ENCODE measurements around the gene TSPAN14. TPM values are rescaled to one million over a fixed set of nuclear protein-coding genes. Genes with fewer than 3 reads are reported as not detected.

TSPAN14 gene
- total and polyA plus RNA-seq, 2 of the 8 experiments (the other 6 are each of a cell fraction or from before 2014, with no cell fraction given), result 47.4 to 57.8 TPM

DNA sequence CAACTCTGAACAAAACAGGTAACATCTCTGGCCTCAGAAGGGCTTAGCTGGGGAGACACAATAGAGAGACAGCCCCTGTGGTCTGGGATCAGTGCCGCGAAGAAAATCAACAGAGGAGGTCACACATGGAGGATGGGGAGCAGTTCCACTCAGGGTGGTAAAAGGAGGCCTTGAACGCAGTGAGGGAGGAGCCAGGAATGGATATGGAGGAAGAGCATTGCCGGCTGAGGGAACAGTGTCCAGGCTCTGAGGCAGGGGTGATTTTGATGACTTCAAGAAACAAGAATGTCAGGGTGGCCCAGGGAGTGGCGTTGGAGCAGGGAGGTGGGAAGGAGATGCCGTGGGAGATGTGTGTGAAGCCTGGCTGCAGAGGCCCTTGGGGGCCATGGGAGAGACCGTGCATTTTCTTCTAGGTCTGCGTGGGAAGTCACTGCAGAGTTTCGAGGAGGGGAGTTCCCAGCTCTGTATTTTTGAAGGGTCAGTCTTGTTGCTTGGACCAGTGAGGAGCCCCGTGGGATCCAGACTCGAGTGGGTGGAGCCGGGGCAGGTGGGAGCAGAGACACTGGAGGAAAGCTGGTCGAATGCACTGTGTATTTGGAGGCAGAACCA, 47.9 kb downstream of the TSPAN14 start:
- Histone ChIP-seq H2BK5ac (ENCODE audit: low read depth, low read length) (no peak overlapping the region), H3K56ac (replicated peaks; ENCODE audit: insufficient read length, low read depth, low read length) (no peak overlapping the region), H3K36me3 (ENCODE audit: control insufficient read depth in 2 of 4, insufficient read depth in 4 of 4, low read length in 3 of 4) (no peaks in the 10 kb centered on the region), H3K23me2 (ENCODE audit: low read depth, low read length) (no peaks in the 10 kb centered on the region; the same call in 1 of the 2 replicates), H2BK12ac (ENCODE audit: low read depth, low read length) (no peak overlapping the region), H2AK5ac (ENCODE audit: low read depth, low read length) (no peak overlapping the region), H2AFZ (ENCODE audit: low read length) (no peak overlapping the region), H3K9me3 (ENCODE audit: insufficient read depth in 2 of 2, low read depth in 1 of 2, low read length in 1 of 2) (no peaks in the 10 kb centered on the region), H3K23ac (ENCODE audit: insufficient read length) (no peak overlapping the region), H3K79me1 (ENCODE audit: low read depth, low read length) (peaks cover 21% of the 10 kb centered on the region), H3K4me3 (ENCODE audit: extremely low read depth in 1 of 4, insufficient read depth in 2 of 4, low read depth in 3 of 4, low read length in 4 of 4) (no peak overlapping the region), H3K27ac (ENCODE audit: low read depth, low read length) (no peak overlapping the region), H3K4ac (replicated peaks; ENCODE audit: insufficient read length, low read depth, low read length) (no peak overlapping the region), H4K20me1 (replicated peaks in 1 of 2; ENCODE audit: control insufficient read depth in 1 of 2, insufficient read depth in 2 of 2, low read length in 2 of 2) (peaks cover 26 to 32% of the 10 kb centered on the region in 2 experiments), H3K4me2 (ENCODE audit: insufficient read depth in 1 of 2, low read depth in 2 of 2, low read length in 2 of 2) (no peak overlapping the region), H3K27me3 (replicated peaks in 1 of 4; ENCODE audit: control insufficient read depth in 3 of 4, extremely low read depth in 1 of 4, insufficient read depth in 3 of 4, low read length in 3 of 4) (no peaks in the 10 kb centered on the region), H4K91ac (replicated peaks; ENCODE audit: insufficient read length, low read length) (no peak overlapping the region), H3K4me1 (replicated peaks in 1 of 4; ENCODE audit: control insufficient read depth in 3 of 4, insufficient read depth in 4 of 4, low read length in 3 of 4) (peaks cover 9 to 41% (median 19%) of the 10 kb centered on the region in 4 experiments), H3K9ac (replicated peaks in 1 of 4; ENCODE audit: extremely low read depth in 1 of 4, low read depth in 3 of 4, low read length in 3 of 4) (no peak overlapping the region), H3K79me2 (ENCODE audit: control insufficient read depth in 1 of 2, insufficient read depth in 2 of 2, low read length in 2 of 2) (peaks cover 0 to 61% of the 10 kb centered on the region in 2 experiments; a peak in 2 of 4 replicates), H4K8ac (ENCODE audit: extremely low read depth, insufficient read depth, low read length) (no peak overlapping the region), H2BK120ac (replicated peaks; ENCODE audit: low read depth, low read length) (no peak overlapping the region), H2BK15ac (ENCODE audit: low read length) (no peak overlapping the region), H4K5ac (ENCODE audit: insufficient read length, low read depth, low read length) (no peak overlapping the region), H3K14ac (ENCODE audit: insufficient read length) (no peak overlapping the region), H2BK20ac (ENCODE audit: low read length) (no peak overlapping the region), H3K18ac (ENCODE audit: extremely low read depth, low read length) (no peak overlapping the region)
- FAIRE-seq (no peak), DNase-seq (ENCODE audit: low read depth in 1 of 2, low spot score in 2 of 2) (no peak)
- TF ChIP-seq GABPA (IDR thresholded peaks at IDR 0.05; ENCODE audit: borderline replicate concordance, insufficient read depth, low read length) (no peak), CEBPB (IDR thresholded peaks at IDR 0.05; ENCODE audit: low read depth, low read length) (no peak), FOSL1 (IDR thresholded peaks at IDR 0.05; ENCODE audit: insufficient read depth, low read depth, low read length) (no peak), PHF8 (conservative IDR thresholded peaks at IDR 0.05; ENCODE audit: low read depth, low read length) (no peak), KDM4A (IDR thresholded peaks at IDR 0.05; ENCODE audit: low read depth, low read length, severe bottlenecking) (no peak), HDAC2 (IDR thresholded peaks at IDR 0.05; ENCODE audit: borderline replicate concordance in 1 of 2, low read depth in 2 of 2, low read length in 2 of 2) (no peak), EZH2 (IDR thresholded peaks at IDR 0.05; ENCODE audit: low read depth, low read length, severe bottlenecking) (no peak), BCL11A (IDR thresholded peaks at IDR 0.05; ENCODE audit: low read depth in 2 of 2, low read length in 2 of 2) (no peak), CBX8 (IDR thresholded peaks at IDR 0.05; ENCODE audit: borderline replicate concordance, low read depth, low read length) (no peak), TBP (IDR thresholded peaks at IDR 0.05; ENCODE audit: low read depth, low read length) (no peak), SAP30 (IDR thresholded peaks at IDR 0.05; ENCODE audit: insufficient read depth, insufficient replicate concordance, low read length) (no peak)
- TF ChIP-seq, protein P1, sequence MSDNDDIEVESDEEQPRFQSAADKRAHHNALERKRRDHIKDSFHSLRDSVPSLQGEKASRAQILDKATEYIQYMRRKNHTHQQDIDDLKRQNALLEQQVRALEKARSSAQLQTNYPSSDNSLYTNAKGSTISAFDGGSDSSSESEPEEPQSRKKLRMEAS (IDR thresholded peaks at IDR 0.05), result no peak
- ChIA-PET POLR2A (ENCODE audit: partially characterized antibody) (interaction anchor here (0.5 to 1.2 kb wide), 3 partner anchors 37 to 142 kb away, joined by 3 read pairs; no protein-coding TSS in a partner anchor), CTCF (ENCODE audit: partially characterized antibody) (interaction anchor here (0.8 to 21.9 kb wide), 6 partner anchors 10 to 118 kb away, joined by 3 to 1263 read pairs (median 44); partner anchors contain the start of gene TSPAN14)
- 92% methylated on average over 13 of the region's 13 CpGs; no CpG with 5 or more reads in 1 of the 2 experiments for WGBS, 2 experiments (ENCODE audit: extremely low coverage in 1 of 2, insufficient coverage in 1 of 2, insufficient read length in 1 of 2, insufficient replicate concordance in 2 of 2, low coverage in 1 of 2, low lambda C conversion rate in 2 of 2, missing lambda C conversion rate in 1 of 2)
